ENCODE data around the gene CCER1. TPM values are rescaled to one million over a fixed set of nuclear protein-coding genes. Genes with fewer than 3 reads are reported as not detected.

Gene CCER1
- not detected for total RNA-seq
- not detected for polyA plus RNA-seq (2013, experiment 1 of 2)
- not detected for polyA plus RNA-seq (2013, experiment 2 of 2)
- long read RNA-seq, experiment 1 = 0 reads
- long read RNA-seq, experiment 2 = 0 reads
- long read RNA-seq, experiment 3 = 0 reads
- long read RNA-seq, experiment 4 = 0 reads

DNA sequence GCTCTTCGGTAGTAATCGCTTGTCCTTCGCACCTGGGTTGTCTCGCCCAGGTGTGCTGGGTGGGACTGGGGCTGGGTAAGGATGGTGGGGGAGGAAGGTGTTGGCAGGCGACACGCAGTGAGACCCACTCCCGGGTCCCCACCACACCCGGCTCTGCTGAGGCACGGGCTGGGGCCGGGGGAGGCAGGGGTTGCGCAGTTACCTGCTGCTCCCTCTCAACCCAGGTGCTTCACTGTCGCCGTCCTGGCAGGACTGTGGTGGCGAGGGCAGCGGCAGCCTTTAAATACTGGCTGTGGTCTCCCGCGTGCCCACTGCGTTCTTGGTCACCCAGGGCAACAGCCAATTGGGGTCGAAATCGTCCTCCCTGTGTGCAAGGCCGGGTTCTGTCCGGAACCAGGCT lies at the start of gene CCER1:
TSS of gene CCER1 (minus strand) at position 256 of the 400 bp plus-strand sequence. CDS start 434 bp downstream, outside the sequence.
- peak; percentile 39 for DNase-seq
- H3K4me1 Mint-ChIP-seq = no peaks in the 10 kb centered on the region
- Histone ChIP-seq H3K4me3 (ENCODE audit: low read length) (no peak within 1 kb of the TSS), H3K36me3 (ENCODE audit: control insufficient read depth, insufficient read depth, low read length) (no peaks in the 10 kb centered on the region), H3K27ac (ENCODE audit: low read depth, low read length) (no peak within 1 kb of the TSS), H3K9me3 (ENCODE audit: control insufficient read depth, low read length) (no peaks in the 10 kb centered on the region), H3K9ac (ENCODE audit: extremely low read depth, low read length, poor library complexity, severe bottlenecking) (no peak within 1 kb of the TSS), H3K4me1 (ENCODE audit: control insufficient read depth, insufficient read depth, low read length) (no peaks in the 10 kb centered on the region), H3K27me3 (ENCODE audit: control insufficient read depth, insufficient read depth, low read length, poor library complexity, severe bottlenecking) (no peaks in the 10 kb centered on the region)
- peaks cover 14% of the 10 kb centered on the region for H3K9me3 Mint-ChIP-seq
- WGBS, 2 experiments (ENCODE audit: insufficient coverage in 1 of 2, insufficient read length in 1 of 2) = 82 to 96% methylated on average over 8 to 22 of the region's 22 CpGs
- H3K36me3 Mint-ChIP-seq (ENCODE audit: low read depth) = no peaks in the 10 kb centered on the region
- no peak for TF ChIP-seq CTCF (conservative IDR thresholded peaks at IDR 0.05)
- H3K27ac Mint-ChIP-seq = no peak within 1 kb of the TSS
- no peak within 1 kb of the TSS for H3K4me3 Mint-ChIP-seq
- peaks cover 6% of the 10 kb centered on the region for H3K27me3 Mint-ChIP-seq (ENCODE audit: insufficient read depth)

- H3K27me3 ChIP-seq (ENCODE audit: control insufficient read depth, insufficient read depth, low read length, poor library complexity, severe bottlenecking) = no peaks in the 10 kb centered on the region
- Mint-ChIP-seq H3K4me3 (no peak overlapping the region), H3K27ac (no peak overlapping the region), H3K9me3 (no peaks in the 10 kb centered on the region), H3K4me1 (peaks cover 15% of the 10 kb centered on the region), H3K36me3 (ENCODE audit: low read depth) (no peaks in the 10 kb centered on the region), H3K27me3 (ENCODE audit: insufficient read depth) (peaks cover 2% of the 10 kb centered on the region)
- H3K4me3 ChIP-seq (ENCODE audit: low read length) = no peak overlapping the region
- no peak overlapping the region for H3K9ac ChIP-seq (ENCODE audit: extremely low read depth, low read length, poor library complexity, severe bottlenecking)
- no peaks in the 10 kb centered on the region for H3K36me3 ChIP-seq (ENCODE audit: control insufficient read depth, insufficient read depth, low read length)
- TF ChIP-seq CTCF (conservative IDR thresholded peaks at IDR 0.05) = no peak
- H3K27ac ChIP-seq (ENCODE audit: low read depth, low read length) = no peak overlapping the region
- H3K9me3 ChIP-seq (ENCODE audit: control insufficient read depth, low read length) = no peaks in the 10 kb centered on the region
- no peak for DNase-seq
- no peaks in the 10 kb centered on the region for H3K4me1 ChIP-seq (ENCODE audit: control insufficient read depth, insufficient read depth, low read length)
Observed at GRCh38 chr12:91003737-91004136, 48.8 kb upstream of the CCER1 start.

- Mint-ChIP-seq H3K36me3 (ENCODE audit: low read depth) (no peaks in the 10 kb centered on the region), H3K9me3 (no peaks in the 10 kb centered on the region), H3K27me3 (ENCODE audit: insufficient read depth) (peaks cover 2% of the 10 kb centered on the region), H3K4me3 (no peak overlapping the region), H3K4me1 (no peaks in the 10 kb centered on the region), H3K27ac (no peak overlapping the region)
- H3K9me3 ChIP-seq (ENCODE audit: control insufficient read depth, low read length) = no peaks in the 10 kb centered on the region
- no peak for TF ChIP-seq CTCF (conservative IDR thresholded peaks at IDR 0.05)
- no peak overlapping the region for H3K27ac ChIP-seq (ENCODE audit: low read depth, low read length)
- 88 to 100% methylated on average over 1 of the region's 1 CpG for WGBS, 2 experiments (ENCODE audit: insufficient coverage in 1 of 2, insufficient read length in 1 of 2)
- no peaks in the 10 kb centered on the region for H3K36me3 ChIP-seq (ENCODE audit: control insufficient read depth, insufficient read depth, low read length)
- no peak for DNase-seq
- no peaks in the 10 kb centered on the region for H3K27me3 ChIP-seq (ENCODE audit: control insufficient read depth, insufficient read depth, low read length, poor library complexity, severe bottlenecking)
- no peaks in the 10 kb centered on the region for H3K4me1 ChIP-seq (ENCODE audit: control insufficient read depth, insufficient read depth, low read length)
- H3K4me3 ChIP-seq (ENCODE audit: low read length) = no peak overlapping the region
- no peak overlapping the region for H3K9ac ChIP-seq (ENCODE audit: extremely low read depth, low read length, poor library complexity, severe bottlenecking)
Observed at GRCh38 chr12:91001306-91001705, 46.3 kb upstream of the CCER1 start.

Measured in endodermal cell (in vitro differentiated cells).